ENCODE measurements around the gene ZNF846.

- no peak for TF ChIP-seq STAT1 (IDR thresholded peaks at IDR 0.05; ENCODE audit: unreplicated experiment)
- no peak for TF ChIP-seq CTCF (conservative IDR thresholded peaks at IDR 0.05; ENCODE audit: low read depth in 2 of 2)
- no peak for TF ChIP-seq POLR2AphosphoS5 (IDR thresholded peaks at IDR 0.05; ENCODE audit: low read depth)
- no peak for TF ChIP-seq ZNF462 (CRISPR knock-in tag; IDR thresholded peaks at IDR 0.05)
- TF ChIP-seq EZH2 (IDR thresholded peaks at IDR 0.05; ENCODE audit: low read depth, unreplicated experiment) = no peak
- TF ChIP-seq NANOG (IDR thresholded peaks at IDR 0.05; ENCODE audit: borderline replicate concordance) = no peak
- no peak for TF ChIP-seq ETS1 (IDR thresholded peaks at IDR 0.05)
- no peak for TF ChIP-seq EZH2phosphoT487 (IDR thresholded peaks at IDR 0.05; ENCODE audit: unreplicated experiment)
- TF ChIP-seq REST (IDR thresholded peaks at IDR 0.05; ENCODE audit: unreplicated experiment) = no peak
- no peak for TF ChIP-seq CREB1 (CRISPR knock-in tag; IDR thresholded peaks at IDR 0.05; ENCODE audit: low read depth)
- TF ChIP-seq JUNB (IDR thresholded peaks at IDR 0.05; ENCODE audit: unreplicated experiment) = no peak
These were observed 49.7 kb upstream of the ZNF846 start for GRCh38 chr19:9818175-9818733.
